B cell (primary cell): ENCODE data around the gene ALOX12. TPM values are rescaled to one million over a fixed set of nuclear protein-coding genes. Genes with fewer than 3 reads are reported as not detected.

Experiments
- ATAC-seq: fragments of 200-7000 bp; cut with Tn5 transposase; one replicate; pipeline ENCODE4 v1.10.0; 2021; ENCODE audit warnings: low read depth, mild to moderate bottlenecking, moderate number of reproducible peaks, moderate library complexity
- CTCF ChIA-PET: fragments of 350-600 bp; sonication (Branson Sonifier 250); formaldehyde crosslinking; loops from one replicate; lab custom pipeline; 2021; ENCODE audit warnings: antibody characterized with exemption, inconsistent platforms; lab: Charles Lee
- POLR2A ChIA-PET: fragments of 350-600 bp; sonication (Branson Sonifier 250); formaldehyde crosslinking; loops from one replicate; lab custom pipeline; 2021; ENCODE audit warnings: antibody characterized with exemption; lab: Charles Lee
- DNase-seq: peaks from one replicate; pipeline ENCODE4 v3.0.0; 2013
- H2AFZ ChIP-seq: 2 replicates; pipeline ENCODE4 v1.6.1; 2012; ENCODE audit warnings: mild to moderate bottlenecking, low read depth, low read length; ENCODE audit not compliant: insufficient read depth, poor library complexity, severe bottlenecking
- H3K27ac ChIP-seq, 2 donors: 1 replicate in 1 of 2; 2 replicates in 1 of 2; pipeline ENCODE4 v1.5.1; 2012 to 2013; ENCODE audit warnings: low read length in 2 of 2, mild to moderate bottlenecking in 2 of 2, moderate library complexity in 1 of 2
- H3K27me3 ChIP-seq, 4 experiments: fragments of 200-600 bp in 1 of 4; sonication (generic) in 1 of 4; replicated peaks in 1 of 4; 1 replicate in 2 of 4; 2 replicates in 2 of 4; pipeline versions ENCODE4 v1.6.1 to v1.7.0; 2013 to 2016; ENCODE audit warnings: low read length in 3 of 4, mild to moderate bottlenecking in 2 of 4, mixed read lengths in 1 of 4, moderate library complexity in 1 of 4; ENCODE audit not compliant: insufficient read depth in 4 of 4, control insufficient read depth in 3 of 4; ENCODE audit errors: control extremely low read depth in 1 of 4
- H3K36me3 ChIP-seq, 2 experiments: replicated peaks in 1 of 2; 1 replicate in 1 of 2; 2 replicates in 1 of 2; pipeline versions ENCODE4 v1.6.1 to v1.7.1; 2013; ENCODE audit warnings: low read length in 1 of 2; ENCODE audit not compliant: insufficient read depth in 2 of 2, control insufficient read depth in 1 of 2; ENCODE audit errors: control extremely low read depth in 1 of 2, extremely low read depth in 1 of 2
- H3K4me1 ChIP-seq, 2 donors: fragments of 200-600 bp in 1 of 2; sonication (generic) in 1 of 2; 1 replicate in 1 of 2; 2 replicates in 1 of 2; pipeline versions ENCODE4 v1.5.1 to v1.6.1; 2013 to 2017; ENCODE audit warnings: low read length in 2 of 2; ENCODE audit not compliant: control insufficient read depth in 2 of 2, insufficient read depth in 2 of 2
- H3K4me2 ChIP-seq: replicated peaks from 2 replicates; pipeline ENCODE3; 2012; ENCODE audit warnings: mild to moderate bottlenecking, low read depth, low read length; ENCODE audit not compliant: poor library complexity, severe bottlenecking
- H3K4me3 ChIP-seq, 5 experiments: fragments of 200-600 bp in 1 of 5; sonication (generic) in 1 of 5; 1 replicate in 3 of 5; 2 replicates in 2 of 5; pipeline versions ENCODE4 v1.5.1 to v1.7.0; 2011 to 2016; ENCODE audit warnings: low read length in 4 of 5, mild to moderate bottlenecking in 4 of 5, low read depth in 2 of 5, control low read depth in 1 of 5, moderate library complexity in 1 of 5; ENCODE audit not compliant: insufficient read depth in 1 of 5; ENCODE audit errors: control extremely low read depth in 1 of 5, extremely low read depth in 1 of 5
- H3K79me2 ChIP-seq: fragments of 200-600 bp; sonication (generic); one replicate; pipeline ENCODE4 v1.6.0; 2016; ENCODE audit warnings: low read length; ENCODE audit not compliant: control insufficient read depth, insufficient read depth
- H3K9ac ChIP-seq: fragments of 200-600 bp; sonication (generic); 2 replicates; pipeline ENCODE4 v1.6.1; 2017; ENCODE audit warnings: mild to moderate bottlenecking, low read length, moderate library complexity
- H3K9me3 ChIP-seq, 3 donors: one replicate each; pipeline versions ENCODE4 v1.6.1 to v1.7.1; 2013; ENCODE audit warnings: low read length in 2 of 3; ENCODE audit not compliant: control insufficient read depth in 2 of 3, insufficient read depth in 1 of 3; ENCODE audit errors: control extremely low read depth in 1 of 3
- H4K20me1 ChIP-seq: 2 replicates; pipeline ENCODE4 v1.6.0; 2012; ENCODE audit warnings: mild to moderate bottlenecking, low read length; ENCODE audit not compliant: insufficient read depth, control insufficient read depth, poor library complexity, severe bottlenecking
- H3K27ac Mint-ChIP-seq: one replicate; pipeline ENCODE4 v1.8.0; 2021; ENCODE audit warnings: mixed read lengths
- H3K27me3 Mint-ChIP-seq: one replicate; pipeline ENCODE4 v1.8.0; 2021; ENCODE audit warnings: mixed read lengths
- H3K4me1 Mint-ChIP-seq: one replicate; pipeline ENCODE4 v1.8.0; 2021; ENCODE audit warnings: mixed read lengths
- H3K4me3 Mint-ChIP-seq: one replicate; pipeline ENCODE4 v1.8.0; 2021; ENCODE audit warnings: mixed read lengths
- H3K9me3 Mint-ChIP-seq: one replicate; pipeline ENCODE4 v1.8.0; 2022; ENCODE audit warnings: mixed read lengths; ENCODE audit not compliant: insufficient read depth
- EZH2 ChIP-seq: IDR thresholded peaks from 2 replicates; pipeline ENCODE4 v1.6.1; 2012; ENCODE audit warnings: borderline replicate concordance, low read depth, mild to moderate bottlenecking, moderate library complexity, low read length; ENCODE audit not compliant: insufficient read depth, poor library complexity, severe bottlenecking
- WGBS: methylation state at CpG from one replicate; pipeline ENCODE4 v1.1.5; 2013; ENCODE audit warnings: missing lambda C conversion rate; ENCODE audit not compliant: insufficient coverage; 5-methylcytosine and 5-hydroxymethylcytosine counted together
- intact Hi-C: fragments of 100-400 bp; cut with micrococcal nuclease; formaldehyde crosslinking; loops from one replicate; pipeline ENCODE4 v1.10.0; 2022
- polyA plus RNA-seq: library from polyadenylated mRNA; depleted of rRNA; stranded (reverse); fragments of >200 nt; gene quantifications from 2 replicates; pipeline ENCODE4 v1.2.3, GENCODE V29; 2012
- total RNA-seq, 2 donors: library from RNA; stranded (reverse); fragments of 120-200 nt in 1 of 2; gene quantifications; 1 replicate in 1 of 2; 2 replicates in 1 of 2; pipeline versions ENCODE4 v1.2.3 to v1.2.4, GENCODE V29; 2013 to 2022
- TF ChIP-seq, protein P1 (sequence below): fragments of 200-600 bp; IDR thresholded peaks from one replicate; pipeline ENCODE4 v1.8.0; 2022; ENCODE audit warnings: antibody characterized with exemption, mild to moderate bottlenecking

The ALOX12 gene
- total and polyA plus RNA-seq, 2 donors (not counting 1 experiment from before 2014, with no cell fraction given) = 0.07 TPM; not detected in 1

DNA sequence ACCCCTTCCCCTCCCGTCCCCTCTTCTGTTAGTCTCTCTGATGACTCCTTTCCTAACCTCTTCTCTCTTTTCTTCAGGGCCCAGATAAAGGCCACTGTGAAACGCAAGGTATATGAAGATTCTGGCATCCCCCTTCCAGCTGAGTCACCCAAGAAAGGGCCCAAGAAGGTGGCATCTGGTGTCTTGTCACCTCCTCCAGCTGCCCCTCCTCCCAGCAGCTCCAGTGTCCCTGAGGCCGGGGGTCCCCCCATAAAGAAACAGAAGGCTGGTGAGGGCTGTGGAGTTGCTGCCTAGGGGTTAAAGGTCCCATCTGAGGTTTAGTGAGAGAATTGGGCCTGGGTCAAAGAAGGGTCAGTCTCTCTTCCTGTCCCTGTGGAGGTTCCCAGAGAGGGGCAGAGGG is 20.6 kb downstream of the ALOX12 start:
- H3K9me3 ChIP-seq = peaks cover 0 to 3% (median 0%) of the 10 kb centered on the region in 3 donors
- ATAC-seq (no peak), DNase-seq (peak; percentile 17)
- H3K27me3 ChIP-seq = no peaks in the 10 kb centered on the region
- H3K9ac ChIP-seq = no peak overlapping the region
- ChIA-PET POLR2A (interaction anchor here (1.1 kb wide), 2 partner anchors 8 to 9 kb away, joined by 3 to 6 read pairs; no protein-coding TSS in a partner anchor), CTCF (interaction anchor here (0.6 to 1.9 kb wide), 5 partner anchors 12 to 251 kb away, joined by 3 to 5 read pairs (median 4); partner anchors contain the start of gene SLC16A13)
- H3K4me1 ChIP-seq = peaks cover 24 to 43% of the 10 kb centered on the region in 2 donors
- Mint-ChIP-seq H3K27me3 (no peaks in the 10 kb centered on the region), H3K9me3 (no peaks in the 10 kb centered on the region), H3K4me1 (peaks cover 42% of the 10 kb centered on the region), H3K4me3 (peak overlapping the region; percentile 97), H3K27ac (peak overlapping the region; percentile 96)
- peaks cover 35% of the 10 kb centered on the region for H3K79me2 ChIP-seq
- intact Hi-C loops = loop anchor here (10.0 kb wide), 2 partner anchors 558 to 818 kb away; partner anchors contain the start of genes CD68 and KDM6B
- H2AFZ ChIP-seq = no peak overlapping the region
- TF ChIP-seq EZH2 = no peak
- TF ChIP-seq, protein P1, sequence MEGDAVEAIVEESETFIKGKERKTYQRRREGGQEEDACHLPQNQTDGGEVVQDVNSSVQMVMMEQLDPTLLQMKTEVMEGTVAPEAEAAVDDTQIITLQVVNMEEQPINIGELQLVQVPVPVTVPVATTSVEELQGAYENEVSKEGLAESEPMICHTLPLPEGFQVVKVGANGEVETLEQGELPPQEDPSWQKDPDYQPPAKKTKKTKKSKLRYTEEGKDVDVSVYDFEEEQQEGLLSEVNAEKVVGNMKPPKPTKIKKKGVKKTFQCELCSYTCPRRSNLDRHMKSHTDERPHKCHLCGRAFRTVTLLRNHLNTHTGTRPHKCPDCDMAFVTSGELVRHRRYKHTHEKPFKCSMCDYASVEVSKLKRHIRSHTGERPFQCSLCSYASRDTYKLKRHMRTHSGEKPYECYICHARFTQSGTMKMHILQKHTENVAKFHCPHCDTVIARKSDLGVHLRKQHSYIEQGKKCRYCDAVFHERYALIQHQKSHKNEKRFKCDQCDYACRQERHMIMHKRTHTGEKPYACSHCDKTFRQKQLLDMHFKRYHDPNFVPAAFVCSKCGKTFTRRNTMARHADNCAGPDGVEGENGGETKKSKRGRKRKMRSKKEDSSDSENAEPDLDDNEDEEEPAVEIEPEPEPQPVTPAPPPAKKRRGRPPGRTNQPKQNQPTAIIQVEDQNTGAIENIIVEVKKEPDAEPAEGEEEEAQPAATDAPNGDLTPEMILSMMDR = no peak
- no peaks in the 10 kb centered on the region for H4K20me1 ChIP-seq
- peaks cover 0 to 20% of the 10 kb centered on the region in 2 experiments for H3K36me3 ChIP-seq
- H3K4me2 ChIP-seq = peak overlapping the region; percentile 86
- WGBS = 93% methylated on average over 2 of the region's 3 CpGs
- H3K27ac ChIP-seq = no peak overlapping the region
- no peak overlapping the region for H3K4me3 ChIP-seq
